ENCODE measurements around the gene NECAB3. TPM values are rescaled to one million over a fixed set of nuclear protein-coding genes. Genes with fewer than 3 reads are reported as not detected.

Gene NECAB3
- total and polyA plus RNA-seq, 4 experiments from 2014 or later: 2.0 to 23.4 (median 12.9) TPM

DNA sequence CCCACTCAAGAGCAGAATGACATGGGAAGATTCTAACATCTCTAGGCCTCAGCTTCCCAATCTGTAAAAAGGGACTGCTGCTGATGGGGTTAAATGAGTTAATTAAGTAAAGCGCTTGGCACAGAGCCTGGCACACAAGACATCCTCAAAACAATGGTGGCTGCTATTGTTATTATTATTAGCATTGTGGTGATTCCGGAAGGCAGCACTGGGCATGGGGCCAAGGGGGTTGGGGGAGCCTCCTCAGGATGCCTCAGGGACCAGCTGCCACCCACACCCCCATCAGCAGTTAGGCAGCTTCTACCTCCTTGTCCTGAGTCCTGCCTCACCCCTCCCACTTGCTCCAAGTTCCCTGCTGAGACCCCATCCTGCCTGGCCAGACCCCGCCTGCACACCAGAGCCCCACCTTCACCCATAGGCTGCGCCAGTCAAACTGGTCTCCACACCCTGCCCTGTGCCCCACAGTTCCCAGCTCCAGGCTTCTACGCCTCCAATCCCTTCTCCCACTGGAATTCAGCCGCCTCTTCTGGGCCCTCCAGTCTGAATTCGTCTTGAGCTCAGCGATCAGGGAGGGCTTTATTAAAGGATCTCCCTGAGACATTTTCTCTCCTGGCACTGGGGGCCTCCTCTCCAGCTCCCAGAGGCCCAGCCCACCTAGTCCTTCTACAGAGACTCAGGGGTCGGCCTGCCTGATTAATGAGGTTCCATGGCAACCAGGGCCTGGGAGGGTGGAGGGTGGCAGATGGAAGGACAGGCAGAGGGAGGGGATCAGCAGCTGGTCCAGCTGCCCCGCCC is 10.5 kb upstream of the NECAB3 start:
- ChIA-PET POLR2A (ENCODE audit: partially characterized antibody) (interaction anchor here (0.6 to 1.3 kb wide), 7 partner anchors 17 to 48 kb away, joined by 3 to 14 read pairs (median 3); partner anchors contain the start of genes ACTL10, PXMP4 and ZNF341), CTCF (ENCODE audit: partially characterized antibody) (interaction anchor here (0.9 to 1.5 kb wide), 3 partner anchors 16 to 195 kb away, joined by 3 to 5 read pairs (median 3); partner anchors contain the start of gene CBFA2T2)
- Mint-ChIP-seq H3K4me1 (peaks cover 25 to 66% (median 45%) of the 10 kb centered on the region in 4 donors), H3K9me3 (no peaks in the 10 kb centered on the region), H3K4me3 (peak overlapping the region in 7 of 8 donors; percentile 31 to 86 (median 58)), H3K36me3 (no peaks in the 10 kb centered on the region), H3K27me3 (no peaks in the 10 kb centered on the region), H3K27ac (peak overlapping the region in 6 of 7 donors; percentile 41 to 88 (median 75))
- Histone ChIP-seq H3K27me3 (ENCODE audit: insufficient read depth, low read length) (no peaks in the 10 kb centered on the region), H3K27ac (ENCODE audit: low read depth, low read length) (peak overlapping the region; percentile 54), H3K4me3 (ENCODE audit: low read length in 2 of 2) (peak overlapping the region in 1 of 2 donors; percentile 38), H3K9me3 (ENCODE audit: control insufficient read depth in 1 of 2, low read length in 2 of 2) (no peaks in the 10 kb centered on the region), H3K4me1 (ENCODE audit: insufficient read depth, low read length) (peaks cover 46% of the 10 kb centered on the region), H3K36me3 (ENCODE audit: insufficient read depth, low read length) (no peaks in the 10 kb centered on the region)
- intact Hi-C loops (cut with micrococcal nuclease): no loop called here
- DNase-seq: no peak

DNA sequence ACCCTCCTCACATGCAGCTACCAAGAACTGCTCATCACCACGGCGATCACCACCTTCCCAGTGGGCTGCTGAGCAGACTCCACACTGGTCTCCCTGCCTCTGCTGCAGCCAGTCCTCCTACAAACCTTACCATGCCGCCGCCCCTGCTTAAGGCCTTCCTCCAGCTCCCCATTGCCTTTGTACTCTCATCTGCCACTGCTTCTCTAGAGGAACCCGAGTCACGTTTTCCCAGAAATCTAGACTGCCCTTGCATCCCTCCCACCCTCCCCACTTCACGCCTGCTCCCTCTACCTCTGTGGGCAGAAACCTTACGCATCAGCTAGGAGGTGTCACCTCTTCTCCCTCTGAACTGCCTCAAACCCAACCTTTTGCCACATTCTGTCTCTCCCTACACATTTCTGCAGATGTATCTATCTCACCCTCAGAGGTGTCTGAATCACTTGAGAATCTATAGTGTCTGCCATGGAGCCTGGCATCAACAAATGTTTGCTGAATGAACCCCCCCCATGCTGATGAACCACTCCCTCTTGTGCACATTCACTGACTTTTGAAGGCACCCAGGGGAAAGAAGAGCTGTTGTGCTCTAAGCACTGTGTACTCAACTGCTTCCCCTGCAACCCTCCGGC is 7.6 kb upstream of the NECAB3 start:
- ChIA-PET POLR2A (ENCODE audit: partially characterized antibody) (interaction anchor here (1.2 to 5.3 kb wide), 4 partner anchors 15 to 430 kb away, joined by 3 to 122 read pairs (median 8); partner anchors contain the start of genes ACTL10, C20orf144, EIF2S2 and PXMP4), CTCF (ENCODE audit: partially characterized antibody) (interaction anchor here (1.0 to 6.5 kb wide), 2 partner anchors 14 to 239 kb away, joined by 3 to 88 read pairs; partner anchors contain the start of genes ACTL10 and SNTA1)
- Mint-ChIP-seq H3K4me3 (peak overlapping the region in 2 of 8 donors; percentile 24 to 43), H3K9me3 (no peaks in the 10 kb centered on the region), H3K36me3 (no peaks in the 10 kb centered on the region), H3K27ac (peak overlapping the region in 4 of 7 donors; percentile 14 to 82 (median 65)), H3K27me3 (no peaks in the 10 kb centered on the region), H3K4me1 (peaks cover 27 to 68% (median 49%) of the 10 kb centered on the region in 4 donors)
- Histone ChIP-seq H3K36me3 (ENCODE audit: insufficient read depth, low read length) (no peaks in the 10 kb centered on the region), H3K4me1 (ENCODE audit: insufficient read depth, low read length) (peaks cover 53% of the 10 kb centered on the region), H3K27me3 (ENCODE audit: insufficient read depth, low read length) (no peaks in the 10 kb centered on the region), H3K27ac (ENCODE audit: low read depth, low read length) (no peak overlapping the region), H3K4me3 (ENCODE audit: low read length in 2 of 2) (no peak overlapping the region), H3K9me3 (ENCODE audit: control insufficient read depth in 1 of 2, low read length in 2 of 2) (no peaks in the 10 kb centered on the region)
- intact Hi-C loops (cut with micrococcal nuclease): no loop called here
- no peak for DNase-seq

DNA sequence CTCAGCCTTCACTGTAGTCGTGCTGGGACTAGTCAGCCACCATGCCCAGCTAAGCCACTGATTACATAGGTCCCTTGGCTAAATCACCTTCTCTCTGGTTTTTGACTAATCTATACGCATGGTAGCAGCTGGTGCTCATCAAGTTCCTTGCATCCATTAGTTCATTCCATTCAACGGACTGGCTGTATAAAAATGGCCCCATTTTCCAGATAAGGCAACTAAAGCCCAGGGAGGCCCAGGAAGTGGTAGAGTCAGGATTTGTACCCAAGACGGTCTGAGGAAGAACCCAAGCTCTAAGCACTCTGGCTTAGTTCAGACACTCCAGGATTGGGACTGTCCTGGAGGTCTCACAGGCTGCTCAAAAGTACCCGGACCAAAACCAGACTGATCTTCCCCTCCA is 7.1 kb upstream of the NECAB3 start:
- Mint-ChIP-seq H3K4me1 (peaks cover 23 to 63% (median 44%) of the 10 kb centered on the region in 4 donors), H3K27ac (peak overlapping the region in 3 of 7 donors; percentile 32 to 60 (median 58)), H3K9me3 (no peaks in the 10 kb centered on the region), H3K27me3 (no peaks in the 10 kb centered on the region), H3K4me3 (no peak overlapping the region), H3K36me3 (no peaks in the 10 kb centered on the region)
- H3K27me3 ChIP-seq (ENCODE audit: insufficient read depth, low read length): no peaks in the 10 kb centered on the region
- no peak for DNase-seq
- intact Hi-C loops (cut with micrococcal nuclease): no loop called here
- H3K27ac ChIP-seq (ENCODE audit: low read depth, low read length): no peak overlapping the region
- no peak overlapping the region for H3K4me3 ChIP-seq (ENCODE audit: low read length in 2 of 2)
- CTCF ChIA-PET (ENCODE audit: partially characterized antibody): interaction anchor here (1.0 to 6.5 kb wide), 3 partner anchors 14 to 238 kb away, joined by 3 to 88 read pairs (median 6); partner anchors contain the start of genes ACTL10 and SNTA1
- peaks cover 50% of the 10 kb centered on the region for H3K4me1 ChIP-seq (ENCODE audit: insufficient read depth, low read length)
- H3K9me3 ChIP-seq (ENCODE audit: control insufficient read depth in 1 of 2, low read length in 2 of 2): no peaks in the 10 kb centered on the region
- POLR2A ChIA-PET (ENCODE audit: partially characterized antibody): interaction anchor here (1.2 to 5.3 kb wide), 5 partner anchors 14 to 431 kb away, joined by 3 to 122 read pairs (median 7); partner anchors contain the start of genes ACTL10, C20orf144, EIF2S2 and PXMP4
- no peaks in the 10 kb centered on the region for H3K36me3 ChIP-seq (ENCODE audit: insufficient read depth, low read length)

DNA sequence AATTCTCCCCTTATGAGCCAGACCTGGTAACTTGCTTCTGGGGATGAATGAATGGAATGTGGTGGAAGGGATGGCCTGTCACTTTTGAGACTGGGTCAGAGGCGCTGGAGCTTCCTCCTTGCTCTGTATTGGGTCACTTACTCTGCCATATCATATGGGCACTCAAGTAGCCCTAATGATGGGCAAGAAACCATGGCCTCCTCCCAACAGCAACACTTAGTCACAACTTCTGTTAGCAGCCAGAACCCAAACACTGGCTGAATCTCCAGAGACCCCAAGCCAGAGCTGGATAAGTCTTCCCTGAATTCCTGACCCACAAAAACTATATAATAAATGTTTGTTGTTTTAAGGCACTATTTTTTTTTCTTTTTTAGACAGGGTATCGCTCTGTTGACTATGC is 6.5 kb upstream of the NECAB3 start:
- intact Hi-C loops (cut with micrococcal nuclease): no loop called here
- Mint-ChIP-seq H3K4me3 (peak overlapping the region in 1 of 8 donors; percentile 25), H3K9me3 (no peaks in the 10 kb centered on the region), H3K27me3 (no peaks in the 10 kb centered on the region), H3K27ac (peak overlapping the region in 3 of 7 donors; percentile 58 to 73 (median 62)), H3K36me3 (no peaks in the 10 kb centered on the region), H3K4me1 (peaks cover 23 to 63% (median 44%) of the 10 kb centered on the region in 4 donors)
- Histone ChIP-seq H3K4me1 (ENCODE audit: insufficient read depth, low read length) (peaks cover 50% of the 10 kb centered on the region), H3K27ac (ENCODE audit: low read depth, low read length) (no peak overlapping the region), H3K27me3 (ENCODE audit: insufficient read depth, low read length) (no peaks in the 10 kb centered on the region), H3K36me3 (ENCODE audit: insufficient read depth, low read length) (no peaks in the 10 kb centered on the region), H3K9me3 (ENCODE audit: control insufficient read depth in 1 of 2, low read length in 2 of 2) (no peaks in the 10 kb centered on the region), H3K4me3 (ENCODE audit: low read length in 2 of 2) (no peak overlapping the region)
- no peak for DNase-seq
- POLR2A ChIA-PET (ENCODE audit: partially characterized antibody): interaction anchor here (1.5 to 5.3 kb wide), 4 partner anchors 14 to 432 kb away, joined by 7 to 122 read pairs (median 8); partner anchors contain the start of genes ACTL10, C20orf144, CBFA2T2 and EIF2S2
- CTCF ChIA-PET (ENCODE audit: partially characterized antibody): interaction anchor here (1.0 to 6.5 kb wide), 4 partner anchors 13 to 238 kb away, joined by 3 to 88 read pairs (median 5); partner anchors contain the start of genes ACTL10 and SNTA1

DNA sequence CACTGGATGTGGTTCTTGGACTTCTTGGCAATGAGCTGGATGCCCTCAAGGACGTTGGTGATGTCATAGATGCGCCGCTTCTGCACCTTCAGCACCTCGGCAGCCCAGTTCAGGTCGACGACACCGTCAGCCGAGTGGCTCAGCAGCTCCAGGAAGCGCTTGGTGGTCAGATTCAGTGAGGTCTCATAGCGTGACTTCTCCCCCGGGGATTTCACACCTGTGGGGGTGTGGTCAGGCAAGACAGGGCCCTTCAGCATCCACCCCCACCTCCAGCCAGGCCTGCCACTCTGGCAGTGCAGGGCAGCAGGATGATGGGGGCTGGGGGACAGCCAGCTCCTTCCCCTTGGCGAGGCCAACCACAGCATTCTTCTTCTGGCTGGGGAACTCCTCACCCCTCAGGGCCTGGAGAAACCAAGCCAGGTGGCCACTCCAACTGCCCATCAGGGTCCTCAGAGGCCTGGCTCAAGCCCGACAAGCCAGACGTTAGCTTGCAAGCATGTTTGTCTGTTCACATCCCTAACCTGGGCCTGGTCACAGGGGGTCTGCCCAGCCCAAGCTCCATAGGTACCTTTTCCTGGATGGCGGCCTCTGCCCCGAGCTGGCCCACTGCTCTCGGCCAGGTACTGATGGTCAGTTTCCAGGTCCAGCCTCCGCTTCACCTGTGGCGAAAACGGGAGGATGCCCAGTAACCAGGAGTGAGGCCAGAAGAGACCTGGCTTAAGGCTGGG is 5.7 kb upstream of the NECAB3 start:
- ChIA-PET POLR2A (ENCODE audit: partially characterized antibody) (interaction anchor here (1.1 to 5.3 kb wide), 9 partner anchors 8 to 432 kb away, joined by 3 to 122 read pairs (median 7); partner anchors contain the start of genes ACTL10, C20orf144, CBFA2T2 and EIF2S2), CTCF (ENCODE audit: partially characterized antibody) (interaction anchor here (1.0 to 6.5 kb wide), 6 partner anchors 12 to 236 kb away, joined by 3 to 88 read pairs (median 4); partner anchors contain the start of genes ACTL10 and C20orf144)
- H3K27me3 ChIP-seq (ENCODE audit: insufficient read depth, low read length): no peaks in the 10 kb centered on the region
- Mint-ChIP-seq H3K9me3 (no peaks in the 10 kb centered on the region), H3K27me3 (no peaks in the 10 kb centered on the region), H3K27ac (peak overlapping the region; percentile 58 to 93 (median 90)), H3K4me3 (peak overlapping the region in 7 of 8 donors; percentile 3 to 79 (median 71)), H3K4me1 (peaks cover 24 to 61% (median 43%) of the 10 kb centered on the region in 4 donors), H3K36me3 (no peaks in the 10 kb centered on the region)
- intact Hi-C loops (cut with micrococcal nuclease): no loop called here
- no peaks in the 10 kb centered on the region for H3K36me3 ChIP-seq (ENCODE audit: insufficient read depth, low read length)
- peaks cover 47% of the 10 kb centered on the region for H3K4me1 ChIP-seq (ENCODE audit: insufficient read depth, low read length)
- no peak overlapping the region for H3K27ac ChIP-seq (ENCODE audit: low read depth, low read length)
- peak; percentile 22 to 73 (median 36) for DNase-seq
- no peak overlapping the region for H3K4me3 ChIP-seq (ENCODE audit: low read length in 2 of 2)
- H3K9me3 ChIP-seq (ENCODE audit: control insufficient read depth in 1 of 2, low read length in 2 of 2): no peaks in the 10 kb centered on the region

DNA sequence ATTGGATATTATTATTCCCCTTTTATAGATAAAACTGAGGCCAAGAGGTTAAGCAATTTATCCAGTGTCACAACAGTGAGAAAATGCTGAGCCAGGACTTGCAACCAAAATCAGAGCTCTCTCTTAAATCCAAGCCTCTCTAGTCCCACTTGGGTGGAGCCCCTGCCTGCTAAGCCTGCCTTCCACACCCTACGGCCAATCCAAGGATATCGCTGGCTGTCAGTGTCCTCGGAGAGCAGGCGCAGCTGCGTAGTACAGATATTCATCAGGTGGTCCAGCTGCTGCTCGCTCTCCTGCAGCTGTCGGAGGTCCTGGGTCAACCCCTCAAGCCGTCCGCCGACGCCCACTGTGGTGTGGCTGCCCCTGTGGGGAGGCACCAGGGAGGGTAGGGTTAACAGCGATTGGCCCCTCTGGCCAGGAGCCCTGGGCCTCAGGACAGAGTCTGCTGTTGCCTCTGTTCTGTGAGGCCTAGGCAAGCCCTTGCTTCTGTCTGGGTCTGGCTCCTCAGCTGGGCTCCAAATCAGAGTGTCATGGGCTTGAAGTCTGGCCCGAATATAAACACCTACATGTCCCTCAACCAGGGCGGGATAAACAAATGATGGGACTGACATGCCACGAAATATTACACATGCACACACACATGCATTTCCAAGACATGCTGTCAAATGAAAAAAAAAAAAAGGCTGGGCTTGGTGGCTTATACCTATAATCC is 3.9 kb upstream of the NECAB3 start:
- CTCF ChIA-PET (ENCODE audit: partially characterized antibody): interaction anchor here (1.4 to 6.5 kb wide), 3 partner anchors 11 to 223 kb away, joined by 4 to 88 read pairs (median 4); partner anchors contain the start of genes ACTL10 and C20orf144
- H3K36me3 Mint-ChIP-seq: no peaks in the 10 kb centered on the region

More for the DNA sequence above, 3.9 kb upstream of the NECAB3 start:
- H3K4me1 ChIP-seq (ENCODE audit: insufficient read depth, low read length): peaks cover 54% of the 10 kb centered on the region
- H3K27ac Mint-ChIP-seq: peak overlapping the region; percentile 58 to 93 (median 90)
- intact Hi-C loops (cut with micrococcal nuclease): no loop called here
- no peaks in the 10 kb centered on the region for H3K9me3 Mint-ChIP-seq
- no peaks in the 10 kb centered on the region for H3K9me3 ChIP-seq (ENCODE audit: control insufficient read depth in 1 of 2, low read length in 2 of 2)
- H3K36me3 ChIP-seq (ENCODE audit: insufficient read depth, low read length): no peaks in the 10 kb centered on the region
- DNase-seq: peak in 1 of 5 donors; percentile 2
- no peaks in the 10 kb centered on the region for H3K27me3 ChIP-seq (ENCODE audit: insufficient read depth, low read length)
- H3K4me3 Mint-ChIP-seq: peak overlapping the region in 7 of 8 donors; percentile 29 to 79 (median 71)
- peak overlapping the region; percentile 40 for H3K27ac ChIP-seq (ENCODE audit: low read depth, low read length)
- H3K4me3 ChIP-seq (ENCODE audit: low read length in 2 of 2): no peak overlapping the region
- no peaks in the 10 kb centered on the region for H3K27me3 Mint-ChIP-seq
- POLR2A ChIA-PET (ENCODE audit: partially characterized antibody): interaction anchor here (2.2 to 5.3 kb wide), 3 partner anchors 10 to 42 kb away, joined by 15 to 122 read pairs (median 19); partner anchors contain the start of genes ACTL10, C20orf144 and PXMP4
- H3K4me1 Mint-ChIP-seq: peaks cover 30 to 64% (median 47%) of the 10 kb centered on the region in 4 donors

All from CD4-positive, alpha-beta memory T cell (primary cell).